Putamen (tissue), 1 donor: ENCODE data around the gene BAG2.
A peak's percentile ranks its signal among the peaks of the same experiment; 100 is the strongest.

Experiments
- DNase-seq: peaks from one replicate; pipeline ENCODE4 v3.0.0-alpha.2; 2016; ENCODE audit warnings: low spot score

Gene BAG2

GRCh38 chr6:57172136-57173055, at the start of gene BAG2:
TSS of gene BAG2 (plus strand) at chr6:57172326. CDS start at chr6:57172698, 372 bp downstream.
- DNase-seq = peak; percentile 77

- DNase-seq = no peak
These were observed 49.0 kb upstream of the BAG2 start for GRCh38 chr6:57123111-57123510.

- no peak for DNase-seq
These were observed 44.4 kb upstream of the BAG2 start for GRCh38 chr6:57127763-57128162.

- no peak for DNase-seq
These were observed 41.4 kb upstream of the BAG2 start for GRCh38 chr6:57130661-57131177.

DNA sequence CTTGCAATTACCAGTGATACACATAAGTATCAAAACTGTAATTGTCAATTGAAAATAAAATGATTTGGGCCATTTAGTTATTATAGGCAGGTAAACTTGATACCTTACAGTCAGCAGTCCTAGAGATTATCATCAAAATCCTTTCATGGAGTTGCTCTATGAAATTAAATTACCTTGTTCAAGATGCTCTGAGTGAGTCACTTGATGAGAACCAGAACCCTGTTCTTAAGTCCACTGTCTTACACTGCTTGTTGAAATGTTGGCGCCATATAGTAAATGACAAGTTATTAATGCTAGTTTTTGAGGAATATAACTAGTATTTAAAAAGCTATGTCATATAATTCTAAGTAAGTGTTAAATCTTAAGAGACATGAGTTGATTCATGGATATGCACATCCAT, 37.2 kb upstream of the BAG2 start:
- no peak for DNase-seq

DNA sequence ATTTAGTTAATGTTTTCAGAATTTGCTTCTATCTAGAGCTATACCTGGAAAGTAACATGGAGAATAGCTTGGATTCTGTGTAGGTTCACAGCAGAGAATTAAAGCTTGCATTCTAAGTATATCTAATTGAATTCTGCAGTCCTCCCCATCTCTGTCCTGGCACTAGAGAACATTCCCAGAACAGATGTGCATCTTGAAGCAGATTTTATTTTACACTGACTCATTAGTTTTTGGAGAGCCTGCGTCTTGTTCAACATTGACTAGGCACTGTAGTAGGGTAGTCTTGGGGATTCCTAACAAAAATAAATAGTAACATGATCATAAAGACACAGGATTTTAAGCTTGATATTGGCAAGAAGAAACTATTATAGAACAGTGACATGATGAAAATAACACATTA, 36.2 kb upstream of the BAG2 start:
- DNase-seq = no peak

GRCh38 chr6:57137350-57137749, 34.8 kb upstream of the BAG2 start:
- no peak for DNase-seq

DNA sequence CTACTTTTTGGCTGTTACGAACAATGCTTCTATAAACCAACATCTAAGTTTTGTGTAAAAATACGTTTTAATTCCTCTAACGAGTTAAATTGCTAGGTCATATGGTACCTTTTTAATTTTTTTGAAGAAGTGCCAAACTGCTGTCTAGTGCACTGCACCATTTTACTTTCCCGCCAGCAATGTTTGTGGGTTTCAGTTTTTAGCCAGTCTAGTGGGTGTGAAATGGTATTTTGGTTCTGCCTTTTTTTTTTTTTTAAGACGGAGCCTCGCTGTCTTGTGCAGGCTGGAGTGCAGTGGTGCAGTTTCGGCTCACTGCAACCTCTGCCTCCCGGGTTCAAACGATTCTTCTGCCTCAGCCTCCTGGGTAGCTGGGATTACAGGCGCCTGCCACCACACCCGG, 34.1 kb upstream of the BAG2 start:
- no peak for DNase-seq

DNA sequence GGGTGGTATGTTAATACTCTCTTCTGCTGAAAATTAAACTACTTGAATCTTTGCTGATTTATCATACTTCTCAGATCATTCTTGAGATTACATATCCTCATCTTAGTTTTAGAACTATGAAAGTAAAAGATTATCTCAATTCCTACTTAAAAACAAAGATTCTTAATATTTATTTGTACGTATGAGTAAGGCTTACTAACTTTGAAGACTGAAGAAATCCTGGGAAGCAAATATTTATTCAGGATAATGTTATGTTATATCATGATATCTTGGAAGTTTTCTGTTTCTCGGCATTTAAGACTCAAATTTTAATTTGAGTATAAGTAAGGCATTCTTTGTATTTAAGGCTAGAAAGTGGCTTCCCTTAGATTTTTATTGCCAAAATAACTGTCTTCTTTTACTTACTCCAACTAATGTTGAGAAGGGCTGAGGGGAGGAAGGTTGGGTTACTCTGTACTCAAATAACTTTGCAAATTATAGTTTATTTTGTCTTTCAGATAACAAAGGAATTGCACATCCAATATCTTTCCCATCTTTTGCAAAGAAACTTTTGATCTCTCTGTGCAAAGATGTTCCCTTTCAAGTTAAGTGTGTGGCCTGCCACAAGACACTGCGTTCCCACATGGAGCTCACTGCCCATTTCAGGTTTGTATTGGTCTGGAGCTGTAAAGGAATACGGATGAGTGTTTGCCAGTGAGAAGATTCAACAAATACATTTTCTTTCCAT, 30.5 kb upstream of the BAG2 start:
- no peak for DNase-seq

GRCh38 chr6:57142178-57142525, 30.0 kb upstream of the BAG2 start:
- DNase-seq = no peak

DNA sequence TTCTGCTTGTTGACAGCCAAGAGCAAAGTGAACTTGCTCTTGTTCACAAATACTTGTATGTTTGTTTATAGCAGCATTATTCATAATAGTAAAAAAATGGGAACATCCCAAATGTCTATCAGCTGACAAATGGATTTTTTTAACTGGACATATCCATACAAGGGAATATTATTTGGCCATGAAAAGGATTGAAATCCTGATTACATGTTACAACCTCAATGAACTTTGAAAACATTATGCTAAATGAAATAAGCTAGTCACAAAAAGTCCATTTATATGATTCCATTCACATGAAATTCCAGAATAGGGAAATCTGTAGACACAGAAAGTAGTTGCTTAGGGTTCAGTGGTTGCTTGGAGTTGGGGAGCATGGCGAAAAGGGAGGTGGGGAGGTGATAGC, 28.4 kb upstream of the BAG2 start:
- no peak for DNase-seq

GRCh38 chr6:57147401-57147800, 24.7 kb upstream of the BAG2 start:
- no peak for DNase-seq

- no peak for DNase-seq
These were observed 23.9 kb upstream of the BAG2 start for GRCh38 chr6:57147955-57148858.

DNA sequence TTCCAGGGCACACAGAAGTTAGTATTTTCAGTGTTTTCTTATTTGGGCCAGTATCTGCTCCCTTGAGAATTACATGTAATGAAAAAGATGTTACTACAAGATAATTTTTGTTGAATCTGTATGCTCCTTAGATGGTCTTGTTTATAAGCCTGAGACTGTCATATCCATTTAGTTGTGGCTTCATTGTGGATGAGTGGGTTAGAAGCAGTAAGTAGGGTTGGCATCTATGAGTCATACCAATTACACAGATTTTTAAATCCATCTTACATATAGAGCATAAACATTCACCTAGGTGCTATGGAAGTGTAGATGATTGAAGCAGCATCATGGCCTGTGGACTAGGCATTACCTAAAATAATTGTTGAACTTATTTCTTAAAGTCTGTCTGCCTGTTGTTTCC, 13.5 kb upstream of the BAG2 start:
- no peak for DNase-seq

GRCh38 chr6:57159127-57159526, 13.0 kb upstream of the BAG2 start:
- no peak for DNase-seq

- DNase-seq = no peak
These were observed 10.1 kb upstream of the BAG2 start for GRCh38 chr6:57162028-57162427.

DNA sequence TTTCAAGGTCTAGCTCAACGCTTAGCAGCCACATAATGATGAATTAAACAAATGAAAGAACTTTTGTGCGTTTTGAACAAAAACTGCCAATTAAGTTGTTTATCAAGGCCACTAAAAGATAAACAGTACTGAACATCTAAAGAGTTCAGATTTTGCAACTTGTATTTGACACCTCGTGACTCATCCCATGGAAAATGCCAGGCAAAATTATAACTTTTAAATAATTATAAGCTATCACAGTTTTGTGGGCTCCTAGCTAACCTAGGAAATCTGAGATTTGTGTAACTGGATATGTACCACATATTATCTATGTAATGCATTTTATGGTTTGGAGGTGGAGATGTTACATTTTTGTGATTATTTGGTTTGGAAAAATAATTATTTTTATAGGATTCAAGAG, 9.6 kb upstream of the BAG2 start:
- no peak for DNase-seq

GRCh38 chr6:57163956-57164355, 8.2 kb upstream of the BAG2 start:
- DNase-seq = no peak

- DNase-seq = no peak
These were observed 7.0 kb upstream of the BAG2 start for GRCh38 chr6:57165080-57165479.

GRCh38 chr6:57173056-57173885, 1.1 kb downstream of the BAG2 start:
- DNase-seq = peak; percentile 29

GRCh38 chr6:57173886-57174510, 1.9 kb downstream of the BAG2 start:
- no peak for DNase-seq
